Activated CD8-positive, alpha-beta T cell treated with anti-CD3 and anti-CD28 coated beads for 36 hours (primary cell): ENCODE measurements around the gene SUSD6. TPM values are rescaled to one million over a fixed set of nuclear protein-coding genes. Genes with fewer than 3 reads are reported as not detected.

Source experiments
- ATAC-seq: fragments of 200-7000 bp; cut with Tn5 transposase; one replicate; pipeline ENCODE4 v1.10.0; 2021; ENCODE audit warnings: mild to moderate bottlenecking, moderate library complexity
- CTCF ChIA-PET: fragments of 350-600 bp; sonication (Branson Sonifier 250); formaldehyde crosslinking; loops from one replicate; lab custom pipeline; 2021; ENCODE audit warnings: antibody characterized with exemption; lab: Charles Lee
- POLR2A ChIA-PET: fragments of 350-600 bp; sonication (Branson Sonifier 250); formaldehyde crosslinking; loops from one replicate; lab custom pipeline; 2021; ENCODE audit warnings: antibody characterized with exemption; lab: Charles Lee
- DNase-seq: peaks from one replicate; pipeline ENCODE4 v3.0.0-alpha.2; 2020
- H3K27ac Mint-ChIP-seq: one replicate; pipeline ENCODE4 v1.8.0; 2021; ENCODE audit warnings: mild to moderate bottlenecking, mixed read lengths
- H3K27me3 Mint-ChIP-seq: one replicate; pipeline ENCODE4 v1.8.0; 2021; ENCODE audit warnings: mixed read lengths
- H3K36me3 Mint-ChIP-seq: one replicate; pipeline ENCODE4 v1.8.0; 2021; ENCODE audit warnings: low read depth, mixed read lengths
- H3K4me1 Mint-ChIP-seq: one replicate; pipeline ENCODE4 v1.8.0; 2021; ENCODE audit warnings: low read depth, mixed read lengths
- H3K4me3 Mint-ChIP-seq: one replicate; pipeline ENCODE4 v1.8.0; 2021; ENCODE audit warnings: mild to moderate bottlenecking, moderate library complexity, mixed read lengths
- H3K9me3 Mint-ChIP-seq: one replicate; pipeline ENCODE4 v1.8.0; 2021; ENCODE audit warnings: mixed read lengths
- intact Hi-C: fragments of 100-400 bp; cut with micrococcal nuclease; formaldehyde crosslinking; loops from one replicate; pipeline ENCODE4 v1.10.0; 2022
- total RNA-seq, 2 experiments: library from RNA; stranded (reverse); gene quantifications; one replicate each; pipeline ENCODE4 v1.2.3, GENCODE V29; 2021
- TF ChIP-seq, protein P1 (sequence below): fragments of 200-600 bp; IDR thresholded peaks from one replicate; pipeline ENCODE4 v1.8.0; 2022; ENCODE audit warnings: antibody characterized with exemption, mild to moderate bottlenecking

SUSD6 gene
- total RNA-seq, 2 experiments from 2014 or later = 35.7 to 36.2 TPM

DNA sequence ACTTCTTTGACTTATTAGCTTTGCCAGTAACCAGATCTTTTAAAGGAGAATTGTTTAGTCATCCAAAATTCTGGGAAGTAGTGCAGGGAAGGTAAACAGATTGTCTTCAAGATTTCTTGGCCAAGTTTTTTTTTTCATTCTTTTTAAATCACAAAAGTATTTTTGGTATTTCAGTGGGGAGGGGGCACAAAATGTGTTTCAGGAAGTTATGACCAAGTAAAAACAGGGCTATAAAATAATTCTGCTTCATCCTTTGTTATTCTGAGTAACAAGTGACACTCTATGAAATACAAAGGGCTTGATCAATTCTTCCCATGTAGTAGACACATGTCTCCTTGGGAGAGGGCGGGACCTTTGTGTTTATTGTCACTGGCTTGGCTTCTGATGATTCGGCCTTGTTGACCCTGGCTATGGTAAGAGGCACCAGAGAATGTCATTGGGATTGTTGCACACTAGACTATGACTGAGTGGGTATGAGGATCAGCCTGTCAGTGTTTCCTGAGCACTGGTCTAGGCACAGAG is 55.4 kb downstream of the SUSD6 start:
- DNase-seq = no peak
- CTCF ChIA-PET = interaction anchor here (1.3 to 1.6 kb wide), 2 partner anchors 18 to 22 kb away, joined by 3 read pairs; no protein-coding TSS in a partner anchor
- TF ChIP-seq, protein P1, sequence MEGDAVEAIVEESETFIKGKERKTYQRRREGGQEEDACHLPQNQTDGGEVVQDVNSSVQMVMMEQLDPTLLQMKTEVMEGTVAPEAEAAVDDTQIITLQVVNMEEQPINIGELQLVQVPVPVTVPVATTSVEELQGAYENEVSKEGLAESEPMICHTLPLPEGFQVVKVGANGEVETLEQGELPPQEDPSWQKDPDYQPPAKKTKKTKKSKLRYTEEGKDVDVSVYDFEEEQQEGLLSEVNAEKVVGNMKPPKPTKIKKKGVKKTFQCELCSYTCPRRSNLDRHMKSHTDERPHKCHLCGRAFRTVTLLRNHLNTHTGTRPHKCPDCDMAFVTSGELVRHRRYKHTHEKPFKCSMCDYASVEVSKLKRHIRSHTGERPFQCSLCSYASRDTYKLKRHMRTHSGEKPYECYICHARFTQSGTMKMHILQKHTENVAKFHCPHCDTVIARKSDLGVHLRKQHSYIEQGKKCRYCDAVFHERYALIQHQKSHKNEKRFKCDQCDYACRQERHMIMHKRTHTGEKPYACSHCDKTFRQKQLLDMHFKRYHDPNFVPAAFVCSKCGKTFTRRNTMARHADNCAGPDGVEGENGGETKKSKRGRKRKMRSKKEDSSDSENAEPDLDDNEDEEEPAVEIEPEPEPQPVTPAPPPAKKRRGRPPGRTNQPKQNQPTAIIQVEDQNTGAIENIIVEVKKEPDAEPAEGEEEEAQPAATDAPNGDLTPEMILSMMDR = no peak
- intact Hi-C loops = no loop called here
- Mint-ChIP-seq H3K36me3 (peaks cover 60% of the 10 kb centered on the region), H3K27me3 (no peaks in the 10 kb centered on the region), H3K4me3 (peak overlapping the region; percentile 6), H3K4me1 (peaks cover 86% of the 10 kb centered on the region), H3K9me3 (no peaks in the 10 kb centered on the region), H3K27ac (peak overlapping the region; percentile 53)
- POLR2A ChIA-PET = no interaction called here
- ATAC-seq = peak; percentile 19

DNA sequence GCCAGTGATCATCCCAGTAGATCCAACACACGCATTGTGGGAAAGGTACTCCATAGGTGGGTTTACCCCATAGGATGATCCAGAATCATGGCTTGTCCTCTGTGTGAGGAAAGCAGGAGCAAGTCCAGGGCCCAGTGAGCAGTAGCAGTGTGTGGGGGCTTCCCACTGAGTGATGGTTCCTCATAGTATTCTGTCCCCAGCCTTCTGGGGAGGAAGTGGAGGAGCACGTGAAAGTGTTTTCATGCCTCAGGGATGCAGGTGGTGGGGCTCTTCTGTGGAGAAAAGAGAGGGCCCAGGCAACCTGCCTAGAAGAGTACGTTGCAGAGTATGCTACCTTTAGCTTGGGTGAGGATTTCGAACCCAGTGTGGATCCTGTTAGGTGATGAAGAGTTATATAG is 56.5 kb downstream of the SUSD6 start:
- TF ChIP-seq, protein P1 = no peak
- H3K36me3 Mint-ChIP-seq = peaks cover 52% of the 10 kb centered on the region
- no peaks in the 10 kb centered on the region for H3K9me3 Mint-ChIP-seq
- ChIA-PET POLR2A (interaction anchor here (0.8 kb wide), 1 partner anchor 8 kb away, joined by 3 read pairs; no protein-coding TSS in a partner anchor), CTCF (interaction anchor here (1.5 to 1.7 kb wide), 2 partner anchors 47 to 59 kb away, joined by 5 read pairs; no protein-coding TSS in a partner anchor)
- intact Hi-C loops = no loop called here
- peak overlapping the region; percentile 84 for H3K27ac Mint-ChIP-seq
- peaks cover 89% of the 10 kb centered on the region for H3K4me1 Mint-ChIP-seq
- no peak for DNase-seq
- no peaks in the 10 kb centered on the region for H3K27me3 Mint-ChIP-seq
- peak; percentile 24 for ATAC-seq
- peak overlapping the region; percentile 29 for H3K4me3 Mint-ChIP-seq

DNA sequence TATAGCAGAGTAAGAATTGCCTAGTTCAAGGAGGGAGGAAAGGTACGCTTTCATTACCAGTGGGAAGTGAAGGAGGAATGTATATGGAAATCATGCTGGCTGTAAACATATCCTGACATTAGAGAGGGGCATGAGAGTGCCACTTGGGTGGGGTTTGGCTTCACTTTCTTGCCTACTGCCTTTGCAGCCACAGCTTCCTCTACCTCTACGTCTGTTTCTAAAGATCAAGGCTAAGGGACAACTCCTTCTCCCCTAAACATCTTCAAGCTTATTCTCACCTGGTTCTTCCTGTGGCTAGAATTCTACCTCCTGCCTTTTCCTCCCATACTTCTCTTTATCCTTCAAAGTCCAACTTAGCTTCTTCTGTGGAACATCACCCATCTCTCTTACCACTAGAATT is 58.0 kb downstream of the SUSD6 start:
- intact Hi-C loops = no loop called here
- H3K27me3 Mint-ChIP-seq = no peaks in the 10 kb centered on the region
- no peak for DNase-seq
- ChIA-PET CTCF (interaction anchor here (0.7 to 1.7 kb wide), 4 partner anchors 28 to 58 kb away, joined by 3 to 5 read pairs (median 3); no protein-coding TSS in a partner anchor), POLR2A (interaction anchor here (0.8 to 1.5 kb wide), 2 partner anchors 44 to 57 kb away, joined by 3 read pairs; no protein-coding TSS in a partner anchor)
- H3K27ac Mint-ChIP-seq = peak overlapping the region; percentile 36
- no peaks in the 10 kb centered on the region for H3K9me3 Mint-ChIP-seq
- H3K4me3 Mint-ChIP-seq = no peak overlapping the region
- TF ChIP-seq, protein P1 = no peak
- peaks cover 91% of the 10 kb centered on the region for H3K4me1 Mint-ChIP-seq
- peaks cover 43% of the 10 kb centered on the region for H3K36me3 Mint-ChIP-seq
- no peak for ATAC-seq

DNA sequence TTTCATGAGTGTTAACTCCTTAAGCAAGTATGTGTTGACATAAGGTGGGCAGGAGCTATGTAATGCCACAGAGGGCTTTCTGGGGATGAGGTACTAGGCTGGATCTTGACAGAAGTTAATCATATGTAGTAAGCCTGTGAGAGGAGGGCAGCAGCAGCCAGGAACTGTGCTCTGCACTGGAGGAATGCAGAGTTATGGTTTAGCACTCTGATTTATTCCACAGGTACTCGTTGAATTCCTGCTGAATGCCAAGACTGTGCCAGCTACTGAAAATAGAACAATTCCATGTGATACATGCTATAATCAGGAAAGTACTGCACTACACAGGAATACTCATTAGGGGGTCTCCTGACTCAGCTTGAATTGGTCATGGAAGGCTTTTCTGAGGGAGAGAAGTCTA is 58.7 kb downstream of the SUSD6 start:
- no peaks in the 10 kb centered on the region for H3K27me3 Mint-ChIP-seq
- ChIA-PET POLR2A (interaction anchor here (1.5 kb wide), 1 partner anchor 45 kb away, joined by 3 read pairs; no protein-coding TSS in a partner anchor), CTCF (interaction anchor here (0.9 kb wide), 1 partner anchor 36 kb away, joined by 3 read pairs; no protein-coding TSS in a partner anchor)
- no peak overlapping the region for H3K4me3 Mint-ChIP-seq
- peaks cover 91% of the 10 kb centered on the region for H3K4me1 Mint-ChIP-seq
- intact Hi-C loops = no loop called here
- DNase-seq = no peak
- peaks cover 40% of the 10 kb centered on the region for H3K36me3 Mint-ChIP-seq
- no peaks in the 10 kb centered on the region for H3K9me3 Mint-ChIP-seq
- no peak for ATAC-seq
- TF ChIP-seq, protein P1 = no peak
- H3K27ac Mint-ChIP-seq = no peak overlapping the region

DNA sequence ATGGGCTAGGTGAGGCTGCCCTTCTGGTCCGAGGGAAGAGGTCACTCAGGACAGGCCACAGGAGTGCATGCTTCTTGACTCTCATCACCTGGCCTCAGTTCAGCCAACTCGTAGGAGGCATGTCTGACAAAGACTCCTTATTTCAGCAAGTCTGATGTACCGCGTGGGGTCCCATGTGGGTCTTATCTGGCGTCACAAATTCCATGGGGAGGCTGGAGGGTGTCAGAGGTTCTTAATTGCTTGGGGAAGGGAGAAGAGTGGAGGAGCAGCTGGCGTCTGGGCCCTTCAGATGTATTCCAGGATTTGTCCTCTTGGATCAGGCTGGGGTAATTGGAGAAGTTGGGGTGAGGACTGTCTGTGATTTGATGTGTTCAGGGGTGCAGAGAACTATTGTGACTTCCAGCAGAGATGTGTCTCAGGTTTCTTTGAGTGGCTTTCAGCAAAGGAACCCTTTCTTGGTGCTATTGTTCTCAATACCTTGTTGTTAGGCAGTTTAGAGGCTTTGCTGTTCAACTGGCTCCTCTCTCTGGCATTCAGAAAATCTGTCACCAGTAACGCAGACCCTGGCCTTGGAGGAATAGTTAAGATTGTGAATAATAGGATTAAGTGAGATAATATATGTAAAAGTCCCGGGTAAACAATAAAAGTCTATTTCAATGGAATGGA is 60.1 kb downstream of the SUSD6 start:
- Mint-ChIP-seq H3K4me3 (no peak overlapping the region), H3K36me3 (peaks cover 40% of the 10 kb centered on the region), H3K9me3 (no peaks in the 10 kb centered on the region), H3K27ac (no peak overlapping the region), H3K27me3 (no peaks in the 10 kb centered on the region), H3K4me1 (peaks cover 90% of the 10 kb centered on the region)
- intact Hi-C loops = no loop called here
- ChIA-PET CTCF (interaction anchor here (0.7 kb wide), 1 partner anchor 56 kb away, joined by 3 read pairs; no protein-coding TSS in a partner anchor), POLR2A (no interaction called here)
- DNase-seq (no peak), ATAC-seq (no peak)
- TF ChIP-seq, protein P1 = no peak
